SK-N-SH (cell line): ENCODE measurements around the gene PPY. TPM values are rescaled to one million over a fixed set of nuclear protein-coding genes. Genes with fewer than 3 reads are reported as not detected.

Source experiments
- CTCF ChIA-PET: fragments of 300-600, 350-600 bp; formaldehyde crosslinking; extraction: SDS; loops from one replicate; lab custom pipeline; 2021; lab: Yijun Ruan, JAX
- POLR2A ChIA-PET: fragments of 350-600 bp; sonication (Branson Sonifier 250); formaldehyde crosslinking; extraction: SDS; loops from one replicate; lab custom pipeline; 2020; ENCODE audit warnings: antibody characterized with exemption, inconsistent platforms; lab: Yijun Ruan, JAX
- DNase-seq: peaks from one replicate; pipeline ENCODE4 v3.0.0; 2012
- H2AFZ ChIP-seq: fragments of 200-600 bp; sonication (generic); 2 replicates; pipeline ENCODE4 v1.8.1; 2016; ENCODE audit warnings: antibody characterized with exemption, mild to moderate bottlenecking, low read depth
- H3F3A ChIP-seq: fragments of 200-600 bp; sonication (generic); replicated peaks from 2 replicates; pipeline ENCODE3; 2016; ENCODE audit warnings: antibody characterized with exemption, mild to moderate bottlenecking; ENCODE audit not compliant: insufficient read depth
- H3K27ac ChIP-seq, 2 experiments: fragments of 200-500 bp in 1 of 2; fragments of 200-600 bp in 1 of 2; sonication (Bioruptor generic) in 1 of 2; sonication (generic), shearing (Covaris generic) in 1 of 2; 2 replicates each; pipeline versions ENCODE4 v1.5.1 to v1.6.1; 2014 to 2016; ENCODE audit warnings: low read depth in 2 of 2, inconsistent platforms in 1 of 2, low read length in 1 of 2, mild to moderate bottlenecking in 1 of 2, mixed read lengths in 1 of 2
- H3K27me3 ChIP-seq: fragments of 200-600 bp; sonication (generic), shearing (Covaris generic); 2 replicates; pipeline ENCODE4 v1.6.1; 2016; ENCODE audit warnings: mixed run types; ENCODE audit not compliant: insufficient read depth
- H3K36me3 ChIP-seq, 2 experiments: fragments of 200-500 bp in 1 of 2; fragments of 200-600 bp in 1 of 2; sonication (Bioruptor generic) in 1 of 2; sonication (generic) in 1 of 2; replicated peaks in 1 of 2; 2 replicates each; pipeline versions ENCODE3 to v1.5.1; 2014 to 2016; ENCODE audit warnings: low read length in 1 of 2, mild to moderate bottlenecking in 1 of 2; ENCODE audit not compliant: insufficient read depth in 2 of 2, control insufficient read depth in 1 of 2
- H3K4me1 ChIP-seq, 2 experiments: fragments of 200-500 bp in 1 of 2; fragments of 200-600 bp in 1 of 2; sonication (Bioruptor generic) in 1 of 2; sonication (generic), shearing (Covaris generic) in 1 of 2; 2 replicates each; pipeline versions ENCODE4 v1.5.1 to v1.6.1; 2014 to 2016; ENCODE audit warnings: low read depth in 1 of 2, low read length in 1 of 2, mixed run types in 1 of 2; ENCODE audit not compliant: insufficient read depth in 2 of 2, control insufficient read depth in 1 of 2
- H3K4me2 ChIP-seq: fragments of 200-600 bp; sonication (generic), shearing (Covaris generic); 2 replicates; pipeline ENCODE4 v1.6.1; 2017; ENCODE audit warnings: mixed run types
- H3K4me3 ChIP-seq, 2 experiments: fragments of 200-500 bp in 1 of 2; fragments of 200-600 bp in 1 of 2; sonication (Bioruptor generic) in 1 of 2; sonication (generic), shearing (Covaris generic) in 1 of 2; 2 replicates each; pipeline versions ENCODE4 v1.5.1 to v1.8.1; 2014 to 2016; ENCODE audit warnings: low read depth in 2 of 2, inconsistent platforms in 1 of 2, low read length in 1 of 2, mild to moderate bottlenecking in 1 of 2, mixed read lengths in 1 of 2, moderate library complexity in 1 of 2
- H3K79me2 ChIP-seq: fragments of 200-600 bp; sonication (generic); 2 replicates; pipeline ENCODE4 v1.8.1; 2017; ENCODE audit warnings: mild to moderate bottlenecking; ENCODE audit not compliant: insufficient read depth
- H3K9ac ChIP-seq: fragments of 200-600 bp; sonication (generic); 2 replicates; pipeline ENCODE4 v1.6.1; 2017; ENCODE audit warnings: mixed run types
- H3K9me2 ChIP-seq: fragments of 200-600 bp; sonication (generic); 2 replicates; pipeline ENCODE4 v1.6.1; 2017; ENCODE audit warnings: mixed run types
- H3K9me3 ChIP-seq: fragments of 200-600 bp; sonication (generic); 2 replicates; pipeline ENCODE4 v1.6.1; 2017; ENCODE audit warnings: mixed run types, mild to moderate bottlenecking, moderate library complexity
- H4K20me1 ChIP-seq: fragments of 200-600 bp; sonication (generic); 2 replicates; pipeline ENCODE4 v1.6.1; 2017; ENCODE audit warnings: mild to moderate bottlenecking, mixed run types; ENCODE audit not compliant: insufficient read depth
- CHD2 ChIP-seq: fragments of 150-350 bp; IDR thresholded peaks from 2 replicates; pipeline ENCODE4 v1.6.1; 2018; ENCODE audit warnings: low read length; ENCODE audit not compliant: partially characterized antibody
- FOXJ3 ChIP-seq: sonication (generic); formaldehyde crosslinking; IDR thresholded peaks from 2 replicates; pipeline ENCODE4 v1.5.1; 2020; ENCODE audit warnings: mild to moderate bottlenecking, missing genetic modification reagents
- FOXM1 ChIP-seq: IDR thresholded peaks from 2 replicates; pipeline ENCODE4 v1.4.0; 2012; ENCODE audit warnings: low read depth, mild to moderate bottlenecking
- GABPA ChIP-seq: IDR thresholded peaks from 2 replicates; pipeline ENCODE4 v1.4.0; 2012; ENCODE audit warnings: low read depth, mild to moderate bottlenecking
- GATA2 ChIP-seq: sonication (generic); formaldehyde crosslinking; IDR thresholded peaks from 2 replicates; pipeline ENCODE4 v1.5.0; 2020; ENCODE audit warnings: mild to moderate bottlenecking, missing genetic modification reagents
- JUND ChIP-seq: IDR thresholded peaks from 2 replicates; pipeline ENCODE4 v1.4.0; 2012
- NFIC ChIP-seq: IDR thresholded peaks from 2 replicates; pipeline ENCODE4 v1.4.0; 2012; ENCODE audit warnings: borderline replicate concordance
- PBX3 ChIP-seq: IDR thresholded peaks from 2 replicates; pipeline ENCODE4; 2012
- RAD21 ChIP-seq: IDR thresholded peaks from 2 replicates; pipeline ENCODE4 v1.6.1; 2012; ENCODE audit warnings: mild to moderate bottlenecking, low read length
- RCOR1 ChIP-seq: fragments of 150-350 bp; IDR thresholded peaks from 2 replicates; pipeline ENCODE4 v1.6.1; 2017; ENCODE audit warnings: antibody characterized with exemption, low read length
- RXRA ChIP-seq: IDR thresholded peaks from 2 replicates; pipeline ENCODE4 v1.4.0; 2012; ENCODE audit warnings: low read depth, mild to moderate bottlenecking, borderline replicate concordance
- TAF1 ChIP-seq: IDR thresholded peaks from 2 replicates; pipeline ENCODE4 v1.6.1; 2012; ENCODE audit warnings: low read depth, mild to moderate bottlenecking, low read length, moderate library complexity, borderline replicate concordance
- USF1 ChIP-seq: IDR thresholded peaks from 2 replicates; pipeline ENCODE4 v1.4.0; 2012; ENCODE audit warnings: low read depth, borderline replicate concordance
- WGBS: methylation state at CpG from one replicate; pipeline ENCODE4 v1.1.6; 2017; ENCODE audit warnings: low lambda C conversion rate; 5-methylcytosine and 5-hydroxymethylcytosine counted together
- polyA plus RNA-seq, 3 experiments: library from polyadenylated mRNA; depleted of rRNA; stranded (reverse); fragments of >200 nt; gene quantifications; 2 replicates each; pipeline ENCODE4 v1.2.3, GENCODE V29; 2012
- TF ChIP-seq, protein P1 (sequence below): IDR thresholded peaks from 2 replicates; pipeline ENCODE4 v1.6.1; 2012; ENCODE audit warnings: mild to moderate bottlenecking, low read depth, low read length, moderate library complexity
- TF ChIP-seq, protein P2 (sequence below): IDR thresholded peaks from 2 replicates; pipeline ENCODE4 v1.4.0; 2012; ENCODE audit warnings: low read depth, borderline replicate concordance

The PPY gene
- polyA plus RNA-seq, 1 of the 3 experiments (the other 2 are of a cell fraction) = not detected

GRCh38 chr17:43892647-43892952 is 49.7 kb downstream of the PPY start:
- H3K27ac ChIP-seq = no peak overlapping the region
- no peaks in the 10 kb centered on the region for H3F3A ChIP-seq
- TF ChIP-seq FOXJ3 (CRISPR knock-in tag) (no peak), RXRA (no peak), USF1 (no peak), TAF1 (no peak), CHD2 (no peak), NFIC (no peak), JUND (no peak), RAD21 (no peak), GATA2 (CRISPR knock-in tag) (no peak), GABPA (no peak), PBX3 (no peak), FOXM1 (no peak), RCOR1 (no peak)
- TF ChIP-seq, protein P1, sequence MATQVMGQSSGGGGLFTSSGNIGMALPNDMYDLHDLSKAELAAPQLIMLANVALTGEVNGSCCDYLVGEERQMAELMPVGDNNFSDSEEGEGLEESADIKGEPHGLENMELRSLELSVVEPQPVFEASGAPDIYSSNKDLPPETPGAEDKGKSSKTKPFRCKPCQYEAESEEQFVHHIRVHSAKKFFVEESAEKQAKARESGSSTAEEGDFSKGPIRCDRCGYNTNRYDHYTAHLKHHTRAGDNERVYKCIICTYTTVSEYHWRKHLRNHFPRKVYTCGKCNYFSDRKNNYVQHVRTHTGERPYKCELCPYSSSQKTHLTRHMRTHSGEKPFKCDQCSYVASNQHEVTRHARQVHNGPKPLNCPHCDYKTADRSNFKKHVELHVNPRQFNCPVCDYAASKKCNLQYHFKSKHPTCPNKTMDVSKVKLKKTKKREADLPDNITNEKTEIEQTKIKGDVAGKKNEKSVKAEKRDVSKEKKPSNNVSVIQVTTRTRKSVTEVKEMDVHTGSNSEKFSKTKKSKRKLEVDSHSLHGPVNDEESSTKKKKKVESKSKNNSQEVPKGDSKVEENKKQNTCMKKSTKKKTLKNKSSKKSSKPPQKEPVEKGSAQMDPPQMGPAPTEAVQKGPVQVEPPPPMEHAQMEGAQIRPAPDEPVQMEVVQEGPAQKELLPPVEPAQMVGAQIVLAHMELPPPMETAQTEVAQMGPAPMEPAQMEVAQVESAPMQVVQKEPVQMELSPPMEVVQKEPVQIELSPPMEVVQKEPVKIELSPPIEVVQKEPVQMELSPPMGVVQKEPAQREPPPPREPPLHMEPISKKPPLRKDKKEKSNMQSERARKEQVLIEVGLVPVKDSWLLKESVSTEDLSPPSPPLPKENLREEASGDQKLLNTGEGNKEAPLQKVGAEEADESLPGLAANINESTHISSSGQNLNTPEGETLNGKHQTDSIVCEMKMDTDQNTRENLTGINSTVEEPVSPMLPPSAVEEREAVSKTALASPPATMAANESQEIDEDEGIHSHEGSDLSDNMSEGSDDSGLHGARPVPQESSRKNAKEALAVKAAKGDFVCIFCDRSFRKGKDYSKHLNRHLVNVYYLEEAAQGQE = no peak
- TF ChIP-seq, protein P2, sequence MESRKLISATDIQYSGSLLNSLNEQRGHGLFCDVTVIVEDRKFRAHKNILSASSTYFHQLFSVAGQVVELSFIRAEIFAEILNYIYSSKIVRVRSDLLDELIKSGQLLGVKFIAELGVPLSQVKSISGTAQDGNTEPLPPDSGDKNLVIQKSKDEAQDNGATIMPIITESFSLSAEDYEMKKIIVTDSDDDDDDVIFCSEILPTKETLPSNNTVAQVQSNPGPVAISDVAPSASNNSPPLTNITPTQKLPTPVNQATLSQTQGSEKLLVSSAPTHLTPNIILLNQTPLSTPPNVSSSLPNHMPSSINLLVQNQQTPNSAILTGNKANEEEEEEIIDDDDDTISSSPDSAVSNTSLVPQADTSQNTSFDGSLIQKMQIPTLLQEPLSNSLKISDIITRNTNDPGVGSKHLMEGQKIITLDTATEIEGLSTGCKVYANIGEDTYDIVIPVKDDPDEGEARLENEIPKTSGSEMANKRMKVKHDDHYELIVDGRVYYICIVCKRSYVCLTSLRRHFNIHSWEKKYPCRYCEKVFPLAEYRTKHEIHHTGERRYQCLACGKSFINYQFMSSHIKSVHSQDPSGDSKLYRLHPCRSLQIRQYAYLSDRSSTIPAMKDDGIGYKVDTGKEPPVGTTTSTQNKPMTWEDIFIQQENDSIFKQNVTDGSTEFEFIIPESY = no peak
- ChIA-PET CTCF (interaction anchor here (1.4 to 23.5 kb wide), 4 partner anchors 10 to 51 kb away, joined by 3 to 344 read pairs (median 8); no protein-coding TSS in a partner anchor), POLR2A (no interaction called here)
- H3K4me1 ChIP-seq = peaks cover 0 to 9% of the 10 kb centered on the region in 2 experiments; a peak in 1 of 4 replicates
- H3K4me2 ChIP-seq = no peak overlapping the region
- no peak overlapping the region for H3K9ac ChIP-seq
- WGBS = 77% methylated on average over 4 of the region's 4 CpGs
- no peaks in the 10 kb centered on the region for H3K9me2 ChIP-seq
- H4K20me1 ChIP-seq = no peaks in the 10 kb centered on the region
- no peak overlapping the region for H2AFZ ChIP-seq
- no peaks in the 10 kb centered on the region for H3K27me3 ChIP-seq
- H3K9me3 ChIP-seq = no peaks in the 10 kb centered on the region
- H3K36me3 ChIP-seq = no peaks in the 10 kb centered on the region
- H3K79me2 ChIP-seq = no peaks in the 10 kb centered on the region
- no peak overlapping the region for H3K4me3 ChIP-seq
- no peak for DNase-seq
